Progenitor cell of endocrine pancreas (in vitro differentiated cells): Measurements from ENCODE around the gene ZNF746. TPM values are rescaled to one million over a fixed set of nuclear protein-coding genes. Genes with fewer than 3 reads are reported as not detected.

Experiments used
- DNase-seq: peaks from one replicate; pipeline ENCODE4 v3.0.0; 2021; ENCODE audit warnings: low spot score; ENCODE audit not compliant: unreplicated experiment
- H3K27ac Mint-ChIP-seq: 2 replicates; pipeline ENCODE4 v1.8.0; 2021; ENCODE audit warnings: mild to moderate bottlenecking, moderate library complexity, mixed read lengths
- H3K27me3 Mint-ChIP-seq: 2 replicates; pipeline ENCODE4 v1.8.0; 2021; ENCODE audit warnings: mixed read lengths
- H3K36me3 Mint-ChIP-seq: 2 replicates; pipeline ENCODE4 v1.8.0; 2022; ENCODE audit warnings: mixed read lengths; ENCODE audit not compliant: insufficient read depth
- H3K4me1 Mint-ChIP-seq: 2 replicates; pipeline ENCODE4 v1.8.0; 2021; ENCODE audit warnings: low read depth, mixed read lengths
- H3K4me3 Mint-ChIP-seq: 2 replicates; pipeline ENCODE4 v1.8.0; 2021; ENCODE audit warnings: low read depth, mild to moderate bottlenecking, moderate library complexity, mixed read lengths
- H3K9me3 Mint-ChIP-seq: 2 replicates; pipeline ENCODE4 v1.8.0; 2021; ENCODE audit warnings: low read depth, mixed read lengths
- CTCF ChIP-seq: fragments of 200-600 bp; sonication (generic); IDR thresholded peaks from one replicate; pipeline ENCODE4 v1.5.0; 2021; ENCODE audit warnings: antibody characterized with exemption, mild to moderate bottlenecking; ENCODE audit not compliant: unreplicated experiment
- total RNA-seq: library from RNA; stranded (reverse); gene quantifications from 2 replicates; pipeline ENCODE4 v1.2.1, GENCODE V29; 2021

ZNF746 gene
- total RNA-seq, 1 donor from 2014 or later = 26.7 TPM

DNA sequence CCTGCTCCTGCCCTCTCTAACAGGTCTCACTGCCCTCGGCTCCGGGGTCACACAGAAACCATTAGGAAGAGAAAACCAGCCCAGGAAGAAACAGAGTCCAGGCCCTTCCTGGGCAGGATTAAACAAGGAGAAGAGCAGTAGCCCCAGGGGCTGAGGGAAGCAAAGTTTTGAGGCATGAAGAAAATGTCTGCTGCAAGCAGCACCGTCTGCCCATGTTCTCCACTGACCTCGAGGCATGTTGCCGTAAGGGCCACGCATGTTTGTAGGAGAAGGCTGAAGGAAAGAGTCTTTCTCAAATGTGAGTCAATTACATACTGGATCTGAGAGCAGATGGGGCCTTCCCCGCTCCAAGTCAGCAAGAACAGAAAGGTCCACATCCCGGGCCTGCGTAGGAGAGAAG is 4.2 kb downstream of the ZNF746 start:
- Mint-ChIP-seq H3K27me3 (no peaks in the 10 kb centered on the region), H3K4me1 (peaks cover 19% of the 10 kb centered on the region), H3K27ac (no peak overlapping the region), H3K9me3 (no peaks in the 10 kb centered on the region), H3K4me3 (no peak overlapping the region), H3K36me3 (peaks cover 18% of the 10 kb centered on the region)
- TF ChIP-seq CTCF = no peak
- DNase-seq = no peak

DNA sequence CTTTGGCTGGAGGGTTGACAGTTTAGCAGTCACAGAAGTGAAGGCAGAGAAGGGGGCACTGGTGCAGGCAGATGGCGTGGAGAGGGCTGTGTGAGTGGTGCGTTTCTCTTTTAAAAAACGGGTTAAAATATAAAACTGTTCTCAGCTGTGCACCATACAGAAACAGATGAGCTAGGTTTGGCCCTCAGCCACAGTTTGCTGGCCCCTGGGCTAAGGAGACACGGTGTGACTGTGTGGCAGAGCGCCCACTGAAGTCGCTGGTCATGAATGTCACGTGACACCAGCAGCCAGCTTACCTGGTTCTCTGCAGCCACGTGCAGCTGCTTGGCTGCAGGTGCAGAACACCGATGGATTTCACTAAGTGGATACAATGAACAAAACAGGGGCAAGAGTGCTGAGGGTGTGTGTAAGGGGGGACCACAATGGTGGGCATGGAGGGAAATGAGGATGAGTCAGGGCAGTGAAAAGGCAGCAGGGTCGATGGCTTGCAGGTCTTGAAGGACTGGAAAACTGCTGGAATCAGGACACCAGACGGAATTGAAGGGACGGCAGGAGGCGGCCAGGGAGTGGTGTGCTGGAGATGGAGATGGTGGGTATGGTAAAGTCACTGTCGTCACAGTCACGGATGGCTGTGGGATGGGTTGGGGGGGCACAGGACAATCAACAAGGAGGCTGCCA is 7.4 kb downstream of the ZNF746 start:
- Mint-ChIP-seq H3K27me3 (no peaks in the 10 kb centered on the region), H3K4me1 (peaks cover 2% of the 10 kb centered on the region), H3K9me3 (no peaks in the 10 kb centered on the region), H3K4me3 (no peak overlapping the region), H3K27ac (no peak overlapping the region), H3K36me3 (peaks cover 32% of the 10 kb centered on the region)
- no peak for TF ChIP-seq CTCF
- no peak for DNase-seq

GRCh38 chr7:149489391-149490024 is 8.1 kb downstream of the ZNF746 start:
- TF ChIP-seq CTCF = no peak
- H3K36me3 Mint-ChIP-seq = peaks cover 37% of the 10 kb centered on the region
- H3K9me3 Mint-ChIP-seq = no peaks in the 10 kb centered on the region
- H3K4me1 Mint-ChIP-seq = no peaks in the 10 kb centered on the region
- peak overlapping the region; percentile 88 for H3K27ac Mint-ChIP-seq
- no peak for DNase-seq
- no peaks in the 10 kb centered on the region for H3K27me3 Mint-ChIP-seq
- no peak overlapping the region for H3K4me3 Mint-ChIP-seq

- no peaks in the 10 kb centered on the region for H3K27me3 Mint-ChIP-seq
- H3K4me1 Mint-ChIP-seq = peaks cover 2% of the 10 kb centered on the region
- peaks cover 57% of the 10 kb centered on the region for H3K36me3 Mint-ChIP-seq
- TF ChIP-seq CTCF = no peak
- H3K4me3 Mint-ChIP-seq = no peak overlapping the region
- peaks cover 11% of the 10 kb centered on the region for H3K9me3 Mint-ChIP-seq
- no peak overlapping the region for H3K27ac Mint-ChIP-seq
- no peak for DNase-seq
Measured at GRCh38 chr7:149479568-149479967, 18.0 kb downstream of the ZNF746 start.

- no peak for TF ChIP-seq CTCF
- H3K27ac Mint-ChIP-seq = no peak overlapping the region
- no peak overlapping the region for H3K4me3 Mint-ChIP-seq
- peaks cover 58% of the 10 kb centered on the region for H3K36me3 Mint-ChIP-seq
- H3K27me3 Mint-ChIP-seq = no peaks in the 10 kb centered on the region
- no peak for DNase-seq
- peaks cover 2% of the 10 kb centered on the region for H3K4me1 Mint-ChIP-seq
- peaks cover 11% of the 10 kb centered on the region for H3K9me3 Mint-ChIP-seq
Measured at GRCh38 chr7:149478754-149479153, 18.9 kb downstream of the ZNF746 start.
